Right ventricle myocardium superior (tissue), 1 donor: ENCODE results near the gene DDR1. TPM values are rescaled to one million over a fixed set of nuclear protein-coding genes. Genes with fewer than 3 reads are reported as not detected.
"Not testable (repeated sequence)": the region's sequence is repeated elsewhere in the genome, so short reads cannot be mapped to it uniquely, and the experiment has no call there.

Source experiments
- ATAC-seq: fragments of 200-7000 bp; cut with Tn5 transposase; one replicate; pipeline ENCODE4 v1.9.1; 2020; ENCODE audit warnings: mild to moderate bottlenecking; ENCODE audit not compliant: poor library complexity
- DNase-seq: peaks from one replicate; pipeline ENCODE4 v3.0.0-alpha.2; 2020
- intact Hi-C: fragments of 100-400 bp; cut with DNase I; formaldehyde crosslinking; loops from one replicate; pipeline ENCODE4 v1.11.2; 2022
- total RNA-seq: library from RNA; stranded (reverse); fragmentation: NEBNext Ultra II Directional; extraction: Animal tissue kit (Norgen Biotek cat#: 25700); gene quantifications from one replicate; pipeline ENCODE4 v1.2.1, GENCODE V29; 2021
- donor health status: DM: no; HTN: yes; CAD: no; lungs with severe emphysema.

DDR1 gene
- total RNA-seq, 1 donor from 2014 or later: 23.2 TPM

GRCh38 chr6:30849903-30850651 lies 34.2 kb upstream of the DDR1 start:
- intact Hi-C loops: no loop called here
- no peak for DNase-seq
- no peak for ATAC-seq

GRCh38 chr6:30852459-30852858 lies 31.9 kb upstream of the DDR1 start:
- DNase-seq, intact Hi-C loops, ATAC-seq: not testable (repeated sequence)

- DNase-seq (no peak), ATAC-seq (no peak)
- intact Hi-C loops: no loop called here
Measured at GRCh38 chr6:30854285-30855040, 29.9 kb upstream of the DDR1 start.

- no peak for DNase-seq
- no peak for ATAC-seq
- intact Hi-C loops: no loop called here
Measured at GRCh38 chr6:30855429-30856075, 28.8 kb upstream of the DDR1 start.

GRCh38 chr6:30857112-30857511 lies 27.2 kb upstream of the DDR1 start:
- no peak for DNase-seq
- intact Hi-C loops: no loop called here
- no peak for ATAC-seq

GRCh38 chr6:30857549-30857948 lies 26.8 kb upstream of the DDR1 start:
- ATAC-seq (no peak), DNase-seq (no peak)
- intact Hi-C loops: no loop called here

GRCh38 chr6:30859726-30860125 lies 24.6 kb upstream of the DDR1 start:
- DNase-seq, ATAC-seq, intact Hi-C loops: not testable (repeated sequence)

- intact Hi-C loops: no loop called here
- DNase-seq (no peak), ATAC-seq (no peak)
Measured at GRCh38 chr6:30861257-30862048, 22.9 kb upstream of the DDR1 start.

GRCh38 chr6:30862156-30862875 lies 22.0 kb upstream of the DDR1 start:
- ATAC-seq: no peak
- no peak for DNase-seq
- intact Hi-C loops: no loop called here

- intact Hi-C loops: no loop called here
- ATAC-seq (no peak), DNase-seq (no peak)
Measured at GRCh38 chr6:30864325-30864724, 20.0 kb upstream of the DDR1 start.

GRCh38 chr6:30869241-30869749 lies 15.0 kb upstream of the DDR1 start:
- ATAC-seq, intact Hi-C loops, DNase-seq: not testable (repeated sequence)

- intact Hi-C loops: no loop called here
- ATAC-seq: no peak
Measured at GRCh38 chr6:30870546-30870945, 13.8 kb upstream of the DDR1 start.

GRCh38 chr6:30871592-30872183 lies 12.6 kb upstream of the DDR1 start:
- ATAC-seq: no peak
- intact Hi-C loops: no loop called here
- no peak for DNase-seq

More at GRCh38 chr6:30870546-30870945, 13.8 kb upstream of the DDR1 start:
- no peak for DNase-seq

- intact Hi-C loops: no loop called here
- no peak for ATAC-seq
Measured at GRCh38 chr6:30873137-30873640, 11.1 kb upstream of the DDR1 start.

GRCh38 chr6:30873795-30874194 lies 10.5 kb upstream of the DDR1 start:
- DNase-seq, intact Hi-C loops, ATAC-seq: not testable (repeated sequence)

More at GRCh38 chr6:30873137-30873640, 11.1 kb upstream of the DDR1 start:
- DNase-seq: no peak

- intact Hi-C loops: no loop called here
- no peak for DNase-seq
- no peak for ATAC-seq
Measured at GRCh38 chr6:30875244-30876038, 8.9 kb upstream of the DDR1 start.
